K562 (cell line): Measurements from ENCODE around the gene AFG1L. TPM values are rescaled to one million over a fixed set of nuclear protein-coding genes. Genes with fewer than 3 reads are reported as not detected.

Experiments used
- ATAC-seq: fragments of 200-7000 bp; cut with Tn5 transposase; 3 replicates; pipeline ENCODE4 v1.9.1; 2020; ENCODE audit warnings: moderate library complexity
- BruUV-seq: library from RNA; stranded (reverse); fragments of 400-500 nt; replicated peaks from 2 replicates; lab custom pipeline; 2021; lab: Mats Ljungman, UMichigan
- CTCF ChIA-PET: fragments of 300-600 bp; formaldehyde crosslinking; extraction: SDS; loops from one replicate; lab custom pipeline; 2021; ENCODE audit warnings: low intra/inter-chr PET ratio; lab: Yijun Ruan, JAX
- POLR2A ChIA-PET: fragments of 300-600, 350-650 bp; sonication (Branson Sonifier 250); formaldehyde crosslinking; extraction: SDS; loops from one replicate; lab custom pipeline; 2021; ENCODE audit warnings: antibody characterized with exemption, inconsistent platforms; lab: Yijun Ruan, JAX
- DNase-seq, 4 experiments: peaks; one replicate each; pipeline versions ENCODE4 v3.0.0 to v3.0.0-alpha.2; 2011 to 2018; ENCODE audit warnings: low spot score in 3 of 4, mixed read lengths in 3 of 4; ENCODE audit errors: extremely low read depth in 1 of 4
- FAIRE-seq: peaks from 2 replicates; lab custom pipeline; 2011; peaks lifted over from hg19 to GRCh38; lab: Jason Lieb, UNC
- H2AFZ ChIP-seq: 2 replicates; pipeline ENCODE4 v1.6.0; 2011; ENCODE audit warnings: low read depth, low read length, control low read depth, inconsistent platforms
- H3K27ac ChIP-seq: fragments of 200-600 bp; 3 replicates; pipeline ENCODE4 v1.8.0; 2011; ENCODE audit warnings: low read depth, mild to moderate bottlenecking, control low read depth, inconsistent platforms, low read length, moderate library complexity, mixed read lengths; ENCODE audit errors: extremely low read depth
- H3K27me3 ChIP-seq, 2 experiments: fragments of 300-600 bp in 1 of 2; 2 replicates in 1 of 2; 3 replicates in 1 of 2; pipeline versions ENCODE4 v1.6.0 to v1.8.0; 2011; ENCODE audit warnings: inconsistent platforms in 2 of 2, low read length in 2 of 2, mild to moderate bottlenecking in 1 of 2, mixed read lengths in 1 of 2, moderate library complexity in 1 of 2; ENCODE audit not compliant: control insufficient read depth in 2 of 2, insufficient read depth in 2 of 2
- H3K36me3 ChIP-seq: fragments of 300-600 bp; 3 replicates; pipeline ENCODE4 v1.8.0; 2011; ENCODE audit warnings: mild to moderate bottlenecking, low read length, inconsistent platforms; ENCODE audit not compliant: control insufficient read depth, insufficient read depth
- H3K4me1 ChIP-seq, 2 experiments: fragments of 200-600 bp in 1 of 2; replicated peaks in 1 of 2; 2 replicates in 1 of 2; 3 replicates in 1 of 2; pipeline versions ENCODE4 v1.5.1 to v1.8.0; 2011; ENCODE audit warnings: inconsistent platforms in 2 of 2, low read length in 2 of 2, mild to moderate bottlenecking in 1 of 2, mixed read lengths in 1 of 2, moderate library complexity in 1 of 2; ENCODE audit not compliant: control insufficient read depth in 2 of 2, insufficient read depth in 2 of 2
- H3K4me2 ChIP-seq: 2 replicates; pipeline ENCODE4 v1.6.1; 2011; ENCODE audit warnings: low read length, control low read depth, inconsistent platforms, mixed read lengths; ENCODE audit not compliant: insufficient read depth
- H3K4me3 ChIP-seq: fragments of 200-600 bp; sonication (generic), shearing (Covaris generic); 2 replicates; pipeline ENCODE4 v1.5.1; 2016; ENCODE audit warnings: control low read depth, inconsistent platforms
- H3K79me2 ChIP-seq: fragments of 200-600 bp; 3 replicates; pipeline ENCODE4 v1.8.0; 2011; ENCODE audit warnings: low read length, inconsistent platforms; ENCODE audit not compliant: control insufficient read depth, insufficient read depth
- H3K9ac ChIP-seq, 2 experiments: 2 replicates each; pipeline versions ENCODE4 v1.6.0 to v1.6.1; 2011; ENCODE audit warnings: low read depth in 2 of 2, low read length in 2 of 2, control low read depth in 1 of 2, inconsistent platforms in 1 of 2, mild to moderate bottlenecking in 1 of 2, mixed read lengths in 1 of 2; ENCODE audit not compliant: insufficient read depth in 1 of 2
- H3K9me1 ChIP-seq: one replicate; pipeline ENCODE4 v1.6.0; 2011; ENCODE audit warnings: inconsistent platforms, mild to moderate bottlenecking, low read length, moderate library complexity; ENCODE audit not compliant: control insufficient read depth, insufficient read depth
- H3K9me3 ChIP-seq: replicated peaks from 2 replicates; pipeline ENCODE4 v1.5.1; 2011; ENCODE audit warnings: low read depth, low read length, inconsistent platforms; ENCODE audit not compliant: control insufficient read depth, insufficient read depth
- H4K20me1 ChIP-seq: replicated peaks from 2 replicates; pipeline ENCODE4 v1.6.1; 2011; ENCODE audit warnings: low read length, inconsistent platforms, mixed read lengths; ENCODE audit not compliant: control insufficient read depth, insufficient read depth
- ATF1 ChIP-seq, 2 experiments: fragments of 450-650 bp in 1 of 2; IDR thresholded peaks; 2 replicates each; pipeline ENCODE4 v1.6.1; 2016; ENCODE audit warnings: missing compliant biosample characterization in 1 of 2, missing genetic modification characterization in 1 of 2
- CEBPB ChIP-seq: fragments of 450-650 bp; IDR thresholded peaks from 2 replicates; pipeline ENCODE4 v1.6.1; 2016; ENCODE audit warnings: missing genetic modification characterization, missing compliant biosample characterization
- CEBPG ChIP-seq, 3 experiments: fragments of 200-800 bp in 1 of 3; sonication (Bioruptor generic) in 1 of 3; sonication (generic) in 1 of 3; formaldehyde crosslinking in 1 of 3; IDR thresholded peaks in 2 of 3; conservative IDR thresholded peaks in 1 of 3; 2 replicates each; pipeline versions ENCODE4 v1.6.1 to v1.8.0; 2016 to 2022; ENCODE audit warnings: missing compliant biosample characterization in 2 of 3, missing genetic modification characterization in 2 of 3, mild to moderate bottlenecking in 1 of 3, missing genetic modification reagents in 1 of 3
- KAT2B ChIP-seq: IDR thresholded peaks from one replicate; pipeline ENCODE4 v1.6.1; 2012; ENCODE audit warnings: low read depth, mild to moderate bottlenecking, control low read depth, inconsistent platforms, low read length, moderate library complexity
- NFIX ChIP-seq: fragments of 250-450 bp; sonication (Bioruptor Pico); IDR thresholded peaks from 2 replicates; pipeline ENCODE4 v1.4.0; 2020; ENCODE audit warnings: low read depth, mild to moderate bottlenecking, moderate library complexity
- OTX1 ChIP-seq: fragments of 450-650 bp; formaldehyde crosslinking; IDR thresholded peaks from 2 replicates; pipeline ENCODE4 v1.4.0; 2022; ENCODE audit warnings: mild to moderate bottlenecking
- POLR3A ChIP-seq: IDR thresholded peaks from 2 replicates; pipeline ENCODE4 v1.6.1; 2011; ENCODE audit warnings: borderline replicate concordance, mild to moderate bottlenecking, moderate library complexity; ENCODE audit not compliant: insufficient read length, insufficient read depth; ENCODE audit errors: extremely low read depth
- RBM14 ChIP-seq: fragments of 200-400 bp; formaldehyde crosslinking; IDR thresholded peaks from 2 replicates; pipeline ENCODE4 v1.6.1; 2018; ENCODE audit warnings: low read depth, mild to moderate bottlenecking, low read length, moderate library complexity, borderline replicate concordance; ENCODE audit not compliant: insufficient read depth
- SETDB1 ChIP-seq: IDR thresholded peaks from one replicate; pipeline ENCODE4 v1.6.1; 2012; ENCODE audit warnings: low read length, control low read depth, inconsistent platforms
- TEAD2 ChIP-seq: fragments of 450-650 bp; IDR thresholded peaks from 2 replicates; pipeline ENCODE4 v1.6.1; 2016; ENCODE audit warnings: missing genetic modification characterization, control low read depth, missing compliant biosample characterization
- WGBS: fragments of 100-300 bp; shearing (Covaris generic); methylation state at CpG from one replicate; pipeline ENCODE4 v1.1.6; 2016; ENCODE audit warnings: low coverage, mixed read lengths; ENCODE audit not compliant: insufficient coverage; ENCODE audit errors: missing lambda C conversion rate; 5-methylcytosine and 5-hydroxymethylcytosine counted together
- in situ Hi-C: fragments of 300-500 bp; cut with MboI; formaldehyde crosslinking; loops from 4 replicates; pipeline ENCODE4 v1.15.0; 2018; ENCODE audit warnings: inconsistent platforms, mixed read lengths
- intact Hi-C: fragments of 100-400 bp; cut with micrococcal nuclease; formaldehyde crosslinking; loops from 2 replicates; pipeline ENCODE4 v1.14.2; 2022
- polyA plus RNA-seq, 8 experiments: library from polyadenylated mRNA; depleted of rRNA in 4 of 8; stranded (reverse) in 5 of 8; unstranded in 3 of 8; fragments of >200 nt; fragmentation: Nextera tagmentation in 2 of 8; fragmentation: Illumina TruSeq in 1 of 8; extraction: Ambion mirVana in 2 of 8; extraction: Trizol in 1 of 8; gene quantifications; 2 replicates each; pipeline versions ENCODE4 v1.2.1 to v1.2.3, GENCODE V29; 2011 to 2014; ENCODE audit warnings: inconsistent platforms in 1 of 8, missing spikeins in 1 of 8
- total RNA-seq, 7 experiments: library from RNA; depleted of rRNA in 6 of 7; stranded (reverse); fragments of >200 nt in 6 of 7; fragmentation: Illumina TruSeq in 2 of 7; extraction: Trizol in 2 of 7; gene quantifications; 2 replicates each; pipeline versions ENCODE4 v1.2.1 to v1.2.3, GENCODE V29; 2011 to 2021; ENCODE audit warnings: low replicate concordance in 1 of 7
- TF ChIP-seq, protein P1 (sequence below): fragments of 450-650 bp; IDR thresholded peaks from 2 replicates; pipeline ENCODE4 v1.6.1; 2016; ENCODE audit warnings: borderline replicate concordance
- TF ChIP-seq, protein P2 (sequence below): fragments of 450-650 bp; IDR thresholded peaks from 2 replicates; pipeline ENCODE4 v1.6.1; 2018; ENCODE audit warnings: mild to moderate bottlenecking, low read depth; ENCODE audit not compliant: partially characterized antibody

AFG1L gene
- total and polyA plus RNA-seq, 9 of the 15 experiments (the other 6 are each of a cell fraction or from before 2014, with no cell fraction given): 2.2 to 15.5 (median 5.8) TPM

DNA sequence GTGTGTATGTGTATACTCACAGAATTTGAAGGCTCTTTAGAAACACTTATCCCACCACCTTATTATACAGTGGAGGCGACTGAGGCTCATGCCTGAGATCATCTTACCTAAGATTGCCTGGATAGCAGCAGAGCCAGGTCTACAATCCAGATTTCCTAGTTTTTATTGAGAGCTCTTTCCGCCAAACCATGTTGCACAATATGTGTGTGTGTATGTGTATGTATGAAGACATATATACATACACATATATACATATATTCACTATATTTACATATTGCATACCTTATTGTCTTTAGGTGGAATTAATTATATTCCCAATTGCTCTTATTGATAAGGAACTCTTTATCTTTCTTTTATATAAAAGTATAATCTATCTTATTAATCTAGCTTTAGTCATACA, 130.6 kb downstream of the AFG1L start:
- intact Hi-C loops: no loop called here
- in situ Hi-C loops: no loop called here
- H4K20me1 ChIP-seq: no peaks in the 10 kb centered on the region
- no peaks in the 10 kb centered on the region for H3K36me3 ChIP-seq
- H3K9me1 ChIP-seq: no peaks in the 10 kb centered on the region
- no peak overlapping the region for H3K4me2 ChIP-seq
- no peak for FAIRE-seq
- no TSS peak for BruUV-seq
- ChIA-PET CTCF (no interaction called here), POLR2A (interaction anchor here (0.6 to 0.7 kb wide), 3 partner anchors 37 to 1209 kb away, joined by 3 read pairs; no protein-coding TSS in a partner anchor)
- 76% methylated on average over 2 of the region's 2 CpGs for WGBS
- H3K4me3 ChIP-seq: no peak overlapping the region
- H3K9me3 ChIP-seq: no peaks in the 10 kb centered on the region
- no peak overlapping the region for H3K27ac ChIP-seq
- no peak for DNase-seq
- no peak for ATAC-seq
- H3K9ac ChIP-seq: no peak overlapping the region
- no peaks in the 10 kb centered on the region for H3K4me1 ChIP-seq
- no peaks in the 10 kb centered on the region for H3K79me2 ChIP-seq
- no peak overlapping the region for H2AFZ ChIP-seq
- no peaks in the 10 kb centered on the region for H3K27me3 ChIP-seq
- TF ChIP-seq CEBPB (tag) (peak; percentile 47; the same call in 1 of the 2 replicates), CEBPG (CRISPR knock-in tag; IDR thresholded peaks at IDR 0.05) (no peak), CEBPG (tag; conservative IDR thresholded peaks at IDR 0.05 in 1 of 2, IDR thresholded peaks at IDR 0.05 in 1 of 2) (peak in 1 of 2 experiments; percentile 66; a peak in 2 of 4 replicates), RBM14 (no peak)

DNA sequence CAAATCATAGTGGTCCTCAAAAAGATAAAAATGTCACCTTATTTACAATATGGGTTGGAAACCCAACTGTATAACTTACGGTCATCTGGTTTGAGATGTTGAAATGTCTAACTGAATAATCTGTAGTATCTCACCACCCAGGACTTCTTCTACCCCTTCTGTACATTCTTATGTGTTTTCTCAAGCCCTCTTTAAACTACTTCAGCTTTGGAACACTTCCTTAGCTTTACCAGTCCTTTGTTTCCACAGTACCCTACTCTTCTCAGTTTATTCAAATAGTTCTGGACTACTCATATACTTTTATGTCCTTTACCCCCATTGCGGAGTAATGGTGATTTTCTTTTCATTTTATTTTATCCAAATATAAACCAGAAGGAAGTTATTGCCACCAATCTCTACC, 137.3 kb downstream of the AFG1L start:
- H3K27me3 ChIP-seq: no peaks in the 10 kb centered on the region
- H2AFZ ChIP-seq: no peak overlapping the region
- no peaks in the 10 kb centered on the region for H3K36me3 ChIP-seq
- FAIRE-seq: no peak
- 83% methylated on average over 2 of the region's 2 CpGs for WGBS
- no peak overlapping the region for H3K4me2 ChIP-seq
- CTCF ChIA-PET: no interaction called here
- H3K9ac ChIP-seq: no peak overlapping the region
- no peaks in the 10 kb centered on the region for H3K79me2 ChIP-seq
- no peak for ATAC-seq
- H3K9me1 ChIP-seq: no peaks in the 10 kb centered on the region
- no peaks in the 10 kb centered on the region for H3K4me1 ChIP-seq
- in situ Hi-C loops (no loop called here), intact Hi-C loops (no loop called here)
- no peaks in the 10 kb centered on the region for H3K9me3 ChIP-seq
- DNase-seq: no peak
- POLR2A ChIA-PET: no interaction called here
- BruUV-seq: no TSS peak
- H3K4me3 ChIP-seq: no peak overlapping the region
- H4K20me1 ChIP-seq: no peaks in the 10 kb centered on the region
- no peak overlapping the region for H3K27ac ChIP-seq
- TF ChIP-seq NFIX (CRISPR knock-in tag) (no peak), ATF1 (CRISPR knock-in tag; IDR thresholded peaks at IDR 0.05) (no peak), ATF1 (tag; IDR thresholded peaks at IDR 0.05) (no peak), SETDB1 (no peak), KAT2B (no peak), POLR3A (no peak), TEAD2 (tag) (no peak), OTX1 (no peak)
- TF ChIP-seq, protein P1, sequence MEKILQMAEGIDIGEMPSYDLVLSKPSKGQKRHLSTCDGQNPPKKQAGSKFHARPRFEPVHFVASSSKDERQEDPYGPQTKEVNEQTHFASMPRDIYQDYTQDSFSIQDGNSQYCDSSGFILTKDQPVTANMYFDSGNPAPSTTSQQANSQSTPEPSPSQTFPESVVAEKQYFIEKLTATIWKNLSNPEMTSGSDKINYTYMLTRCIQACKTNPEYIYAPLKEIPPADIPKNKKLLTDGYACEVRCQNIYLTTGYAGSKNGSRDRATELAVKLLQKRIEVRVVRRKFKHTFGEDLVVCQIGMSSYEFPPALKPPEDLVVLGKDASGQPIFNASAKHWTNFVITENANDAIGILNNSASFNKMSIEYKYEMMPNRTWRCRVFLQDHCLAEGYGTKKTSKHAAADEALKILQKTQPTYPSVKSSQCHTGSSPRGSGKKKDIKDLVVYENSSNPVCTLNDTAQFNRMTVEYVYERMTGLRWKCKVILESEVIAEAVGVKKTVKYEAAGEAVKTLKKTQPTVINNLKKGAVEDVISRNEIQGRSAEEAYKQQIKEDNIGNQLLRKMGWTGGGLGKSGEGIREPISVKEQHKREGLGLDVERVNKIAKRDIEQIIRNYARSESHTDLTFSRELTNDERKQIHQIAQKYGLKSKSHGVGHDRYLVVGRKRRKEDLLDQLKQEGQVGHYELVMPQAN: no peak
- TF ChIP-seq, protein P2, sequence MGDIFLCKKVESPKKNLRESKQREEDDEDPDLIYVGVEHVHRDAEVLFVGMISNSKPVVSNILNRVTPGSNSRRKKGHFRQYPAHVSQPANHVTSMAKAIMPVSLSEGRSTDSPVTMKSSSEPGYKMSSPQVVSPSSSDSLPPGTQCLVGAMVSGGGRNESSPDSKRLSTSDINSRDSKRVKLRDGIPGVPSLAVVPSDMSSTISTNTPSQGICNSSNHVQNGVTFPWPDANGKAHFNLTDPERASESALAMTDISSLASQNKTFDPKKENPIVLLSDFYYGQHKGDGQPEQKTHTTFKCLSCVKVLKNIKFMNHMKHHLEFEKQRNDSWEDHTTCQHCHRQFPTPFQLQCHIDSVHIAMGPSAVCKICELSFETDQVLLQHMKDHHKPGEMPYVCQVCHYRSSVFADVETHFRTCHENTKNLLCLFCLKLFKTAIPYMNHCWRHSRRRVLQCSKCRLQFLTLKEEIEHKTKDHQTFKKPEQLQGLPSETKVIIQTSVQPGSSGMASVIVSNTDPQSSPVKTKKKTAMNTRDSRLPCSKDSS: no peak
